ENCODE results near the gene NFATC3. TPM values are rescaled to one million over a fixed set of nuclear protein-coding genes. Genes with fewer than 3 reads are reported as not detected.

The NFATC3 gene
- total and polyA plus RNA-seq, 4 donors: 13.5 to 69.6 (median 35.7) TPM

GRCh38 chr16:68246121-68246520 lies 161.0 kb downstream of the NFATC3 start:
- Histone ChIP-seq H3K27ac (ENCODE audit: low read depth in 1 of 2, low read length in 1 of 2) (peak overlapping the region; percentile 28 to 87), H3K9ac (ENCODE audit: insufficient read depth in 1 of 2, low read length in 2 of 2) (no peak overlapping the region)

GRCh38 chr16:68246666-68247065 lies 161.5 kb downstream of the NFATC3 start:
- TF ChIP-seq CTCF (IDR thresholded peaks at IDR 0.05; ENCODE audit: control extremely low read depth, extremely low read depth): no peak
- Histone ChIP-seq H3K36me3 (ENCODE audit: control insufficient read depth in 4 of 4, insufficient read depth in 4 of 4, low read length in 4 of 4) (peaks cover 0 to 11% (median 0%) of the 10 kb centered on the region in 4 donors), H3K27me3 (ENCODE audit: control insufficient read depth in 3 of 3, insufficient read depth in 3 of 3, low read length in 2 of 3) (no peaks in the 10 kb centered on the region), H3K9ac (ENCODE audit: insufficient read depth in 1 of 2, low read length in 2 of 2) (no peak overlapping the region), H3K4me1 (ENCODE audit: control insufficient read depth in 5 of 5, insufficient read depth in 5 of 5, low read length in 5 of 5) (peaks cover 3 to 17% (median 10%) of the 10 kb centered on the region in 5 donors), H3K27ac (ENCODE audit: low read depth in 1 of 2, low read length in 1 of 2) (peak overlapping the region; percentile 28 to 87), H3K9me3 (ENCODE audit: control insufficient read depth in 4 of 4, insufficient read depth in 3 of 4, low read length in 3 of 4) (peaks cover 0 to 2% (median 0%) of the 10 kb centered on the region in 4 donors), H3K4me3 (no peak overlapping the region)
- ATAC-seq (ENCODE audit: insufficient read depth, low FRiP score) (no peak), DNase-seq (no peak)
- WGBS, 2 donors: 84 to 93% methylated on average over 5 of the region's 5 CpGs

More at GRCh38 chr16:68246121-68246520, 161.0 kb downstream of the NFATC3 start:
- TF ChIP-seq CTCF (IDR thresholded peaks at IDR 0.05; ENCODE audit: control extremely low read depth, extremely low read depth): no peak
- H3K4me3 ChIP-seq: peak overlapping the region; percentile 88
- H3K9me3 ChIP-seq (ENCODE audit: control insufficient read depth in 4 of 4, insufficient read depth in 3 of 4, low read length in 3 of 4): peaks cover 0 to 2% (median 0%) of the 10 kb centered on the region in 4 donors
- DNase-seq (no peak), ATAC-seq (ENCODE audit: insufficient read depth, low FRiP score) (no peak)
- H3K27me3 ChIP-seq (ENCODE audit: control insufficient read depth in 3 of 3, insufficient read depth in 3 of 3, low read length in 2 of 3): no peaks in the 10 kb centered on the region
- H3K36me3 ChIP-seq (ENCODE audit: control insufficient read depth in 4 of 4, insufficient read depth in 4 of 4, low read length in 4 of 4): peaks cover 0 to 11% (median 0%) of the 10 kb centered on the region in 4 donors
- WGBS, 2 donors: 85 to 94% methylated on average over 7 of the region's 7 CpGs
- H3K4me1 ChIP-seq (ENCODE audit: control insufficient read depth in 5 of 5, insufficient read depth in 5 of 5, low read length in 5 of 5): peaks cover 3 to 17% (median 10%) of the 10 kb centered on the region in 5 donors

- DNase-seq (no peak), ATAC-seq (ENCODE audit: insufficient read depth, low FRiP score) (no peak)
- Histone ChIP-seq H3K4me3 (no peak overlapping the region), H3K27ac (ENCODE audit: low read depth in 1 of 2, low read length in 1 of 2) (peak overlapping the region; percentile 37 to 87), H3K36me3 (ENCODE audit: control insufficient read depth in 4 of 4, insufficient read depth in 4 of 4, low read length in 4 of 4) (peaks cover 0 to 17% (median 0%) of the 10 kb centered on the region in 4 donors), H3K9me3 (ENCODE audit: control insufficient read depth in 4 of 4, insufficient read depth in 3 of 4, low read length in 3 of 4) (peaks cover 0 to 2% (median 0%) of the 10 kb centered on the region in 4 donors), H3K27me3 (ENCODE audit: control insufficient read depth in 3 of 3, insufficient read depth in 3 of 3, low read length in 2 of 3) (no peaks in the 10 kb centered on the region), H3K9ac (ENCODE audit: insufficient read depth in 1 of 2, low read length in 2 of 2) (no peak overlapping the region), H3K4me1 (ENCODE audit: control insufficient read depth in 5 of 5, insufficient read depth in 5 of 5, low read length in 5 of 5) (peaks cover 3 to 17% (median 10%) of the 10 kb centered on the region in 5 donors)
- TF ChIP-seq CTCF (IDR thresholded peaks at IDR 0.05; ENCODE audit: control extremely low read depth, extremely low read depth): no peak
- 78 to 87% methylated on average over 4 of the region's 4 CpGs for WGBS, 2 donors
These were observed 162.2 kb downstream of the NFATC3 start for GRCh38 chr16:68247400-68247799.

GRCh38 chr16:68247932-68248331 lies 162.8 kb downstream of the NFATC3 start:
- no peak for TF ChIP-seq CTCF (IDR thresholded peaks at IDR 0.05; ENCODE audit: control extremely low read depth, extremely low read depth)
- 75 to 98% methylated on average over 4 of the region's 4 CpGs for WGBS, 2 donors
- no peak overlapping the region for H3K9ac ChIP-seq (ENCODE audit: insufficient read depth in 1 of 2, low read length in 2 of 2)
- no peaks in the 10 kb centered on the region for H3K27me3 ChIP-seq (ENCODE audit: control insufficient read depth in 3 of 3, insufficient read depth in 3 of 3, low read length in 2 of 3)
- no peak overlapping the region for H3K4me3 ChIP-seq
- peaks cover 0 to 21% (median 0%) of the 10 kb centered on the region in 4 donors for H3K36me3 ChIP-seq (ENCODE audit: control insufficient read depth in 4 of 4, insufficient read depth in 4 of 4, low read length in 4 of 4)
- H3K27ac ChIP-seq (ENCODE audit: low read depth in 1 of 2, low read length in 1 of 2): peak overlapping the region; percentile 37 to 87
- peaks cover 0 to 2% (median 0%) of the 10 kb centered on the region in 4 donors for H3K9me3 ChIP-seq (ENCODE audit: control insufficient read depth in 4 of 4, insufficient read depth in 3 of 4, low read length in 3 of 4)
- H3K4me1 ChIP-seq (ENCODE audit: control insufficient read depth in 5 of 5, insufficient read depth in 5 of 5, low read length in 5 of 5): peaks cover 3 to 17% (median 10%) of the 10 kb centered on the region in 5 donors
- no peak for DNase-seq
- ATAC-seq (ENCODE audit: insufficient read depth, low FRiP score): no peak
